GM12891 (cell line): Measurements from ENCODE around the gene ALPI.
"Not testable (repeated sequence)": the region's sequence is repeated elsewhere in the genome, so short reads cannot be mapped to it uniquely, and the experiment has no call there.

Experiments used
- POLR2A ChIP-seq: IDR thresholded peaks from 2 replicates; pipeline ENCODE4 v1.6.1; 2011; ENCODE audit warnings: low read depth, low read length, control low read depth
- POLR2AphosphoS5 ChIP-seq: IDR thresholded peaks from 2 replicates; pipeline ENCODE4 v1.6.1; 2011; ENCODE audit warnings: low read depth, low read length, control low read depth
- TAF1 ChIP-seq: IDR thresholded peaks from 2 replicates; pipeline ENCODE4 v1.6.1; 2011; ENCODE audit warnings: low read depth, low read length, control low read depth

- TF ChIP-seq POLR2A, POLR2AphosphoS5, TAF1: not testable (repeated sequence)
Measured at GRCh38 chr2:232440220-232441018, 15.5 kb upstream of the ALPI start.
